Measurements from ENCODE around the gene KCNT1.

The KCNT1 gene

GRCh38 chr9:135750786-135751185 lies 48.8 kb downstream of the KCNT1 start:
- Histone ChIP-seq H3K27me3 (ENCODE audit: control insufficient read depth in 1 of 2, insufficient read depth in 2 of 2, low read length in 2 of 2) (peaks cover 0 to 7% of the 10 kb centered on the region in 2 donors), H3K4me1 (ENCODE audit: insufficient read depth, low read length) (no peaks in the 10 kb centered on the region), H3K36me3 (ENCODE audit: insufficient read depth, low read length) (no peaks in the 10 kb centered on the region), H3K9ac (ENCODE audit: low read length) (no peak overlapping the region), H3K27ac (ENCODE audit: low read depth, low read length) (no peak overlapping the region), H3K4me3 (ENCODE audit: low read depth in 1 of 2, low read length in 2 of 2) (no peak overlapping the region), H3K9me3 (ENCODE audit: low read length) (no peaks in the 10 kb centered on the region)

GRCh38 chr9:135751501-135751900 lies 49.5 kb downstream of the KCNT1 start:
- Histone ChIP-seq H3K27ac (ENCODE audit: low read depth, low read length) (no peak overlapping the region), H3K9me3 (ENCODE audit: low read length) (no peaks in the 10 kb centered on the region), H3K4me1 (ENCODE audit: insufficient read depth, low read length) (no peaks in the 10 kb centered on the region), H3K27me3 (ENCODE audit: control insufficient read depth in 1 of 2, insufficient read depth in 2 of 2, low read length in 2 of 2) (peaks cover 0 to 7% of the 10 kb centered on the region in 2 donors), H3K4me3 (ENCODE audit: low read depth in 1 of 2, low read length in 2 of 2) (no peak overlapping the region), H3K9ac (ENCODE audit: low read length) (no peak overlapping the region), H3K36me3 (ENCODE audit: insufficient read depth, low read length) (no peaks in the 10 kb centered on the region)

GRCh38 chr9:135752281-135753204 lies 50.6 kb downstream of the KCNT1 start:
- no peaks in the 10 kb centered on the region for H3K4me1 ChIP-seq (ENCODE audit: insufficient read depth, low read length)
- no peaks in the 10 kb centered on the region for H3K9me3 ChIP-seq (ENCODE audit: low read length)
- H3K4me3 ChIP-seq (ENCODE audit: low read depth in 1 of 2, low read length in 2 of 2): no peak overlapping the region
- no peaks in the 10 kb centered on the region for H3K36me3 ChIP-seq (ENCODE audit: insufficient read depth, low read length)
- H3K27me3 ChIP-seq (ENCODE audit: control insufficient read depth in 1 of 2, insufficient read depth in 2 of 2, low read length in 2 of 2): peaks cover 0 to 7% of the 10 kb centered on the region in 2 donors
- H3K27ac ChIP-seq (ENCODE audit: low read depth, low read length): no peak overlapping the region
- H3K9ac ChIP-seq (ENCODE audit: low read length): no peak overlapping the region

GRCh38 chr9:135753391-135754105 lies 51.6 kb downstream of the KCNT1 start:
- no peaks in the 10 kb centered on the region for H3K4me1 ChIP-seq (ENCODE audit: insufficient read depth, low read length)
- H3K27ac ChIP-seq (ENCODE audit: low read depth, low read length): no peak overlapping the region
- no peak overlapping the region for H3K4me3 ChIP-seq (ENCODE audit: low read depth in 1 of 2, low read length in 2 of 2)
- no peaks in the 10 kb centered on the region for H3K36me3 ChIP-seq (ENCODE audit: insufficient read depth, low read length)
- no peak overlapping the region for H3K9ac ChIP-seq (ENCODE audit: low read length)
- H3K9me3 ChIP-seq (ENCODE audit: low read length): no peaks in the 10 kb centered on the region
- peaks cover 0 to 7% of the 10 kb centered on the region in 2 donors for H3K27me3 ChIP-seq (ENCODE audit: control insufficient read depth in 1 of 2, insufficient read depth in 2 of 2, low read length in 2 of 2)

- H3K27ac ChIP-seq (ENCODE audit: low read depth, low read length): no peak overlapping the region
- no peaks in the 10 kb centered on the region for H3K4me1 ChIP-seq (ENCODE audit: insufficient read depth, low read length)
- H3K9me3 ChIP-seq (ENCODE audit: low read length): no peaks in the 10 kb centered on the region
- no peak overlapping the region for H3K9ac ChIP-seq (ENCODE audit: low read length)
- H3K36me3 ChIP-seq (ENCODE audit: insufficient read depth, low read length): no peaks in the 10 kb centered on the region
- H3K27me3 ChIP-seq (ENCODE audit: control insufficient read depth in 1 of 2, insufficient read depth in 2 of 2, low read length in 2 of 2): peaks cover 0 to 7% of the 10 kb centered on the region in 2 donors
- no peak overlapping the region for H3K4me3 ChIP-seq (ENCODE audit: low read depth in 1 of 2, low read length in 2 of 2)
Measured at GRCh38 chr9:135756576-135756975, 54.6 kb downstream of the KCNT1 start.

- Histone ChIP-seq H3K4me3 (ENCODE audit: low read depth in 1 of 2, low read length in 2 of 2) (no peak overlapping the region), H3K36me3 (ENCODE audit: insufficient read depth, low read length) (no peaks in the 10 kb centered on the region), H3K27ac (ENCODE audit: low read depth, low read length) (no peak overlapping the region), H3K27me3 (ENCODE audit: control insufficient read depth in 1 of 2, insufficient read depth in 2 of 2, low read length in 2 of 2) (peaks cover 0 to 7% of the 10 kb centered on the region in 2 donors), H3K9me3 (ENCODE audit: low read length) (no peaks in the 10 kb centered on the region), H3K4me1 (ENCODE audit: insufficient read depth, low read length) (no peaks in the 10 kb centered on the region), H3K9ac (ENCODE audit: low read length) (no peak overlapping the region)
Measured at GRCh38 chr9:135757356-135757755, 55.4 kb downstream of the KCNT1 start.

- no peak overlapping the region for H3K9ac ChIP-seq (ENCODE audit: low read length)
- H3K27ac ChIP-seq (ENCODE audit: low read depth, low read length): no peak overlapping the region
Measured at GRCh38 chr9:135758056-135758455, 56.1 kb downstream of the KCNT1 start.

GRCh38 chr9:135758870-135759269 lies 56.9 kb downstream of the KCNT1 start:
- Histone ChIP-seq H3K27me3 (ENCODE audit: control insufficient read depth in 1 of 2, insufficient read depth in 2 of 2, low read length in 2 of 2) (peaks cover 0 to 7% of the 10 kb centered on the region in 2 donors), H3K27ac (ENCODE audit: low read depth, low read length) (no peak overlapping the region), H3K9me3 (ENCODE audit: low read length) (no peaks in the 10 kb centered on the region), H3K4me3 (ENCODE audit: low read depth in 1 of 2, low read length in 2 of 2) (no peak overlapping the region), H3K9ac (ENCODE audit: low read length) (no peak overlapping the region), H3K36me3 (ENCODE audit: insufficient read depth, low read length) (no peaks in the 10 kb centered on the region), H3K4me1 (ENCODE audit: insufficient read depth, low read length) (no peaks in the 10 kb centered on the region)

More at GRCh38 chr9:135758056-135758455, 56.1 kb downstream of the KCNT1 start:
- Histone ChIP-seq H3K4me1 (ENCODE audit: insufficient read depth, low read length) (no peaks in the 10 kb centered on the region), H3K27me3 (ENCODE audit: control insufficient read depth in 1 of 2, insufficient read depth in 2 of 2, low read length in 2 of 2) (peaks cover 0 to 7% of the 10 kb centered on the region in 2 donors), H3K36me3 (ENCODE audit: insufficient read depth, low read length) (no peaks in the 10 kb centered on the region), H3K9me3 (ENCODE audit: low read length) (no peaks in the 10 kb centered on the region), H3K4me3 (ENCODE audit: low read depth in 1 of 2, low read length in 2 of 2) (no peak overlapping the region)

- Histone ChIP-seq H3K9me3 (ENCODE audit: low read length) (no peaks in the 10 kb centered on the region), H3K9ac (ENCODE audit: low read length) (no peak overlapping the region), H3K4me1 (ENCODE audit: insufficient read depth, low read length) (no peaks in the 10 kb centered on the region), H3K27ac (ENCODE audit: low read depth, low read length) (no peak overlapping the region), H3K36me3 (ENCODE audit: insufficient read depth, low read length) (no peaks in the 10 kb centered on the region), H3K4me3 (ENCODE audit: low read depth in 1 of 2, low read length in 2 of 2) (no peak overlapping the region), H3K27me3 (ENCODE audit: control insufficient read depth in 1 of 2, insufficient read depth in 2 of 2, low read length in 2 of 2) (peaks cover 0 to 3% of the 10 kb centered on the region in 2 donors)
Measured at GRCh38 chr9:135759676-135760300, 57.8 kb downstream of the KCNT1 start.

- Histone ChIP-seq H3K27ac (ENCODE audit: low read depth, low read length) (no peak overlapping the region), H3K4me1 (ENCODE audit: insufficient read depth, low read length) (no peaks in the 10 kb centered on the region), H3K4me3 (ENCODE audit: low read depth in 1 of 2, low read length in 2 of 2) (no peak overlapping the region), H3K9me3 (ENCODE audit: low read length) (no peaks in the 10 kb centered on the region), H3K9ac (ENCODE audit: low read length) (no peak overlapping the region), H3K27me3 (ENCODE audit: control insufficient read depth in 1 of 2, insufficient read depth in 2 of 2, low read length in 2 of 2) (no peaks in the 10 kb centered on the region), H3K36me3 (ENCODE audit: insufficient read depth, low read length) (no peaks in the 10 kb centered on the region)
Measured at GRCh38 chr9:135760465-135760864, 58.5 kb downstream of the KCNT1 start.

GRCh38 chr9:135761150-135761844 lies 59.3 kb downstream of the KCNT1 start:
- no peak overlapping the region for H3K9ac ChIP-seq (ENCODE audit: low read length)
- no peaks in the 10 kb centered on the region for H3K4me1 ChIP-seq (ENCODE audit: insufficient read depth, low read length)
- no peak overlapping the region for H3K4me3 ChIP-seq (ENCODE audit: low read depth in 1 of 2, low read length in 2 of 2)
- no peak overlapping the region for H3K27ac ChIP-seq (ENCODE audit: low read depth, low read length)
- H3K9me3 ChIP-seq (ENCODE audit: low read length): no peaks in the 10 kb centered on the region
- H3K27me3 ChIP-seq (ENCODE audit: control insufficient read depth in 1 of 2, insufficient read depth in 2 of 2, low read length in 2 of 2): no peaks in the 10 kb centered on the region
- no peaks in the 10 kb centered on the region for H3K36me3 ChIP-seq (ENCODE audit: insufficient read depth, low read length)

All from muscle layer of colon (tissue), 2 donors.